HCT116 (cell line): ENCODE data around the gene PRPF19. TPM values are rescaled to one million over a fixed set of nuclear protein-coding genes. Genes with fewer than 3 reads are reported as not detected.

ENCODE experiments used
- ATAC-seq: fragments of 200-7000 bp; cut with Tn5 transposase; 2 replicates; pipeline ENCODE4 v1.9.1; 2020; ENCODE audit warnings: mild to moderate bottlenecking, moderate library complexity
- BruUV-seq: library from RNA; stranded (reverse); fragments of 400-500 nt; replicated peaks from 2 replicates; lab custom pipeline; 2021; lab: Mats Ljungman, UMichigan
- CTCF ChIA-PET: fragments of 300-600 bp; sonication (Branson Sonifier 250); formaldehyde crosslinking; loops from one replicate; lab custom pipeline; 2021; ENCODE audit warnings: antibody characterized with exemption; lab: Charles Lee
- POLR2A ChIA-PET: fragments of 300-600, 350-600 bp; sonication (Branson Sonifier 250); formaldehyde crosslinking; loops from one replicate; lab custom pipeline; 2021; ENCODE audit warnings: antibody characterized with exemption; lab: Charles Lee
- RAD21 ChIA-PET, 2 experiments: fragments of 300-600 bp; sonication (Branson Sonifier 250); formaldehyde crosslinking; loops; one replicate each; lab custom pipeline; 2023; ENCODE audit warnings: low total read pairs in 2 of 2; ENCODE audit not compliant: uncharacterized antibody in 2 of 2, unreplicated experiment in 2 of 2, low non-redundant PET in 1 of 2; lab: Charles Lee
- DNase-seq: peaks from one replicate; pipeline ENCODE4 v3.0.0-alpha.2; 2010; ENCODE audit warnings: low read depth, low spot score
- H2AFZ ChIP-seq: fragments of 200-600 bp; shearing (Covaris generic), sonication (generic); 2 replicates; pipeline ENCODE4 v1.6.1; 2017; ENCODE audit warnings: low read depth, mixed run types, mixed read lengths, antibody characterized with exemption, low read length; ENCODE audit not compliant: poor library complexity, severe bottlenecking
- H3K27ac ChIP-seq: 2 replicates; pipeline ENCODE4 v1.5.1; 2012; ENCODE audit warnings: low read depth, low read length
- H3K27me3 ChIP-seq: fragments of 200-600 bp; sonication (generic); 2 replicates; pipeline ENCODE4 v1.6.1; 2016; ENCODE audit warnings: mixed run types, low read length, mixed read lengths; ENCODE audit not compliant: insufficient read depth
- H3K36me3 ChIP-seq, 2 experiments: fragments of 200-500 bp in 1 of 2; fragments of 200-600 bp in 1 of 2; sonication (Bioruptor generic) in 1 of 2; sonication (generic) in 1 of 2; 2 replicates each; pipeline versions ENCODE4 v1.5.1 to v1.6.1; 2014 to 2016; ENCODE audit warnings: low read length in 2 of 2, inconsistent platforms in 1 of 2, mixed read lengths in 1 of 2, mixed run types in 1 of 2; ENCODE audit not compliant: insufficient read depth in 2 of 2, control insufficient read depth in 1 of 2
- H3K4me1 ChIP-seq, 2 experiments: fragments of 200-600 bp in 1 of 2; sonication (generic) in 1 of 2; 2 replicates each; pipeline versions ENCODE4 v1.5.1 to v1.6.1; 2012 to 2017; ENCODE audit warnings: low read length in 2 of 2, inconsistent platforms in 1 of 2, mild to moderate bottlenecking in 1 of 2, mixed read lengths in 1 of 2, mixed run types in 1 of 2, moderate library complexity in 1 of 2; ENCODE audit not compliant: insufficient read depth in 2 of 2, control insufficient read depth in 1 of 2
- H3K4me2 ChIP-seq: fragments of 200-600 bp; sonication (generic); 2 replicates; pipeline ENCODE4 v1.6.1; 2017; ENCODE audit warnings: mixed run types, low read length, mixed read lengths
- H3K4me3 ChIP-seq, 2 experiments: fragments of 200-600 bp in 1 of 2; sonication (generic) in 1 of 2; replicated peaks in 1 of 2; 2 replicates each; pipeline ENCODE4 v1.5.1; 2011 to 2016; ENCODE audit warnings: low read length in 2 of 2, control low read depth in 1 of 2, low read depth in 1 of 2, mild to moderate bottlenecking in 1 of 2, mixed read lengths in 1 of 2, mixed run types in 1 of 2
- H3K79me2 ChIP-seq: fragments of 200-600 bp; sonication (generic); 2 replicates; pipeline ENCODE4 v1.6.1; 2017; ENCODE audit warnings: mild to moderate bottlenecking, mixed run types, low read length, moderate library complexity, mixed read lengths; ENCODE audit not compliant: insufficient read depth
- H3K9ac ChIP-seq: fragments of 200-600 bp; sonication (generic); 2 replicates; pipeline ENCODE4 v1.6.1; 2016; ENCODE audit warnings: low read length, mixed read lengths
- H3K9me2 ChIP-seq: fragments of 200-600 bp; sonication (generic), shearing (Covaris generic); 2 replicates; pipeline ENCODE4 v1.6.1; 2017; ENCODE audit warnings: mixed run types, mild to moderate bottlenecking, moderate library complexity; ENCODE audit not compliant: insufficient read depth
- H3K9me3 ChIP-seq, 2 experiments: fragments of 200-500 bp in 1 of 2; fragments of 200-600 bp in 1 of 2; sonication (Bioruptor generic) in 1 of 2; sonication (generic) in 1 of 2; 2 replicates each; pipeline ENCODE4 v1.6.1; 2014 to 2017; ENCODE audit warnings: low read length in 2 of 2, mixed read lengths in 2 of 2, inconsistent platforms in 1 of 2, low read depth in 1 of 2, mild to moderate bottlenecking in 1 of 2, mixed run types in 1 of 2, moderate library complexity in 1 of 2; ENCODE audit not compliant: control insufficient read depth in 1 of 2, insufficient read depth in 1 of 2
- H4K20me1 ChIP-seq: fragments of 200-600 bp; sonication (generic), shearing (Covaris generic); 2 replicates; pipeline ENCODE4 v1.6.1; 2017; ENCODE audit warnings: mixed run types, mild to moderate bottlenecking, moderate library complexity; ENCODE audit not compliant: insufficient read depth
- CBX3 ChIP-seq: IDR thresholded peaks from 2 replicates; pipeline ENCODE4 v1.6.1; 2012; ENCODE audit warnings: low read depth
- CTCF ChIP-seq, 3 experiments: fragments of 200-600 bp in 1 of 3; sonication (generic) in 1 of 3; IDR thresholded peaks in 2 of 3; conservative IDR thresholded peaks in 1 of 3; 2 replicates each; pipeline ENCODE4 v1.5.1; 2012 to 2017; ENCODE audit warnings: low read depth in 2 of 3, low read length in 2 of 3, antibody characterized with exemption in 1 of 3, borderline replicate concordance in 1 of 3, control low read depth in 1 of 3, mild to moderate bottlenecking in 1 of 3, mixed read lengths in 1 of 3, mixed run types in 1 of 3, moderate library complexity in 1 of 3; ENCODE audit not compliant: insufficient read depth in 1 of 3
- EGR1 ChIP-seq: IDR thresholded peaks from 2 replicates; pipeline ENCODE4 v1.6.1; 2012; ENCODE audit warnings: low read depth
- ELF1 ChIP-seq: IDR thresholded peaks from 2 replicates; pipeline ENCODE4 v1.6.1; 2012; ENCODE audit warnings: low read depth, borderline replicate concordance
- EZH2 ChIP-seq: fragments of 200-600 bp; sonication (generic); IDR thresholded peaks from 2 replicates; pipeline ENCODE4 v1.6.1; 2017; ENCODE audit warnings: antibody characterized with exemption, mixed run types
- EZH2phosphoT487 ChIP-seq: fragments of 200-600 bp; IDR thresholded peaks from 2 replicates; pipeline ENCODE4 v1.6.1; 2018; ENCODE audit warnings: antibody characterized with exemption, borderline replicate concordance
- FOSL1 ChIP-seq: IDR thresholded peaks from 2 replicates; pipeline ENCODE4 v1.6.1; 2012; ENCODE audit warnings: low read depth
- JUND ChIP-seq: IDR thresholded peaks from 2 replicates; pipeline ENCODE4 v1.6.1; 2012
- MAX ChIP-seq: IDR thresholded peaks from 2 replicates; pipeline ENCODE4 v1.6.1; 2012
- SIN3A ChIP-seq: IDR thresholded peaks from 2 replicates; pipeline ENCODE4 v1.6.1; 2012; ENCODE audit warnings: low read depth
- SP1 ChIP-seq: IDR thresholded peaks from 2 replicates; pipeline ENCODE4 v1.6.1; 2012; ENCODE audit warnings: low read depth
- TCF7L2 ChIP-seq: IDR thresholded peaks from 2 replicates; pipeline ENCODE4 v1.7.0; 2011; ENCODE audit warnings: borderline replicate concordance, inconsistent platforms; ENCODE audit not compliant: insufficient read depth, insufficient read length; ENCODE audit errors: extremely low read depth
- YY1 ChIP-seq: IDR thresholded peaks from 2 replicates; pipeline ENCODE4 v1.6.1; 2011; ENCODE audit warnings: low read length, low read depth, moderate library complexity, mild to moderate bottlenecking; ENCODE audit not compliant: insufficient replicate concordance; ENCODE audit errors: extremely low read depth
- ZBTB33 ChIP-seq: IDR thresholded peaks from 2 replicates; pipeline ENCODE4 v1.6.1; 2011; ENCODE audit warnings: mild to moderate bottlenecking, low read length, moderate library complexity; ENCODE audit not compliant: insufficient replicate concordance; ENCODE audit errors: extremely low read depth
- ZFX ChIP-seq: fragments of 450-650 bp; IDR thresholded peaks from 2 replicates; pipeline ENCODE4 v1.6.1; 2017
- intact Hi-C: fragments of 100-400 bp; cut with micrococcal nuclease; formaldehyde crosslinking; loops from 2 replicates; pipeline ENCODE4 v1.10.0; 2022
- total RNA-seq: library from RNA; stranded (reverse); gene quantifications from one replicate; pipeline ENCODE4 v1.2.1, GENCODE V29; 2021; ENCODE audit not compliant: unreplicated experiment
- TF ChIP-seq, protein P1 (sequence below): IDR thresholded peaks from 2 replicates; pipeline ENCODE4 v1.6.1; 2012; ENCODE audit warnings: low read depth

PRPF19 gene
- total RNA-seq, 1 experiment from 2014 or later = 156 TPM

DNA sequence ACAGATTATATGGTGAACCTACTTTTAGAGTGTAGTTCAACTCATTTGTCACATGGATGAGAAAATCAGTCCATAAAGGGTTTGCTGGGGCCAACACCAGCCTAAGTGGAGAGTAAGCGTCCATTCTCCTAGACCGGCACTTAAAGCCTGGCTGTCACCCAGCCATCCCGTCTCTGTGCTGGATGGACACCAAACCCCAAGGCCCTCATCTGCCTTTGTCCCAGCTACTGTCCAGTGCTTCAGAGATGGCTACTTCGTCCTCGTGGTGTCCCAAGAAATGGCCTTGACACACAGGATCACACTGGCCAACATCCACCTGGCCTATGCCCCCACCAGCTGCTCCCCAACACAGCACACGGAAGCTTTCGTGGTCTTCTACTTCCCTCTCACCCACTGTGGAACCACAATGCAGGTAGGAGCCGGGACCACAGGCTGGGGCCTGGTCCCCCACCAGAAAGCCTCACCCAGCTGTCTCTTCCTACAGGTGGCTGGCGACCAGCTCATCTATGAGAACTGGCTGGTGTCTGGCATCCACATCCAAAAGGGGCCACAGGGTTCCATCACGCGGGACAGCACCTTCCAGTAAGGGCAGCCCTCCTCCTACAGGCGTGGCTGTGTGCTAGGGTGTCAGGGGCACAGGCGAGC, 35.5 kb downstream of the PRPF19 start:
- Histone ChIP-seq H3K9me2 (no peaks in the 10 kb centered on the region), H3K27ac (no peak overlapping the region), H3K36me3 (no peaks in the 10 kb centered on the region), H3K4me1 (peaks cover 0 to 4% of the 10 kb centered on the region in 2 experiments; a peak in 2 of 4 replicates), H4K20me1 (no peaks in the 10 kb centered on the region), H3K4me2 (no peak overlapping the region), H3K79me2 (no peaks in the 10 kb centered on the region), H3K27me3 (no peaks in the 10 kb centered on the region), H3K9me3 (no peaks in the 10 kb centered on the region), H3K9ac (no peak overlapping the region), H2AFZ (no peak overlapping the region), H3K4me3 (no peak overlapping the region)
- ChIA-PET POLR2A (no interaction called here), RAD21 (no interaction called here), CTCF (interaction anchor here (1.0 kb wide), 1 partner anchor 16 kb away, joined by 3 read pairs; no protein-coding TSS in a partner anchor)
- no peak for TF ChIP-seq EZH2
- no peak for TF ChIP-seq ELF1
- no peak for TF ChIP-seq CTCF (IDR thresholded peaks at IDR 0.05 in 2 of 3, conservative IDR thresholded peaks at IDR 0.05 in 1 of 3; ENCODE audit: borderline replicate concordance in 1 of 3, insufficient read depth in 1 of 3, low read depth in 2 of 3, low read length in 2 of 3)
- no peak for TF ChIP-seq FOSL1
- TF ChIP-seq SIN3A = no peak
- TF ChIP-seq CBX3 = no peak
- TF ChIP-seq ZFX = no peak
- no peak for TF ChIP-seq EGR1
- no peak for TF ChIP-seq JUND
- TF ChIP-seq EZH2phosphoT487 = no peak
- no peak for TF ChIP-seq TCF7L2
- no peak for TF ChIP-seq MAX
- no peak for TF ChIP-seq YY1
- TF ChIP-seq ZBTB33 = no peak
- TF ChIP-seq SP1 = no peak
- TF ChIP-seq, protein P1, sequence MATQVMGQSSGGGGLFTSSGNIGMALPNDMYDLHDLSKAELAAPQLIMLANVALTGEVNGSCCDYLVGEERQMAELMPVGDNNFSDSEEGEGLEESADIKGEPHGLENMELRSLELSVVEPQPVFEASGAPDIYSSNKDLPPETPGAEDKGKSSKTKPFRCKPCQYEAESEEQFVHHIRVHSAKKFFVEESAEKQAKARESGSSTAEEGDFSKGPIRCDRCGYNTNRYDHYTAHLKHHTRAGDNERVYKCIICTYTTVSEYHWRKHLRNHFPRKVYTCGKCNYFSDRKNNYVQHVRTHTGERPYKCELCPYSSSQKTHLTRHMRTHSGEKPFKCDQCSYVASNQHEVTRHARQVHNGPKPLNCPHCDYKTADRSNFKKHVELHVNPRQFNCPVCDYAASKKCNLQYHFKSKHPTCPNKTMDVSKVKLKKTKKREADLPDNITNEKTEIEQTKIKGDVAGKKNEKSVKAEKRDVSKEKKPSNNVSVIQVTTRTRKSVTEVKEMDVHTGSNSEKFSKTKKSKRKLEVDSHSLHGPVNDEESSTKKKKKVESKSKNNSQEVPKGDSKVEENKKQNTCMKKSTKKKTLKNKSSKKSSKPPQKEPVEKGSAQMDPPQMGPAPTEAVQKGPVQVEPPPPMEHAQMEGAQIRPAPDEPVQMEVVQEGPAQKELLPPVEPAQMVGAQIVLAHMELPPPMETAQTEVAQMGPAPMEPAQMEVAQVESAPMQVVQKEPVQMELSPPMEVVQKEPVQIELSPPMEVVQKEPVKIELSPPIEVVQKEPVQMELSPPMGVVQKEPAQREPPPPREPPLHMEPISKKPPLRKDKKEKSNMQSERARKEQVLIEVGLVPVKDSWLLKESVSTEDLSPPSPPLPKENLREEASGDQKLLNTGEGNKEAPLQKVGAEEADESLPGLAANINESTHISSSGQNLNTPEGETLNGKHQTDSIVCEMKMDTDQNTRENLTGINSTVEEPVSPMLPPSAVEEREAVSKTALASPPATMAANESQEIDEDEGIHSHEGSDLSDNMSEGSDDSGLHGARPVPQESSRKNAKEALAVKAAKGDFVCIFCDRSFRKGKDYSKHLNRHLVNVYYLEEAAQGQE = no peak
- BruUV-seq = no TSS peak
- DNase-seq (no peak), ATAC-seq (no peak)
- intact Hi-C loops = no loop called here
